C4-2B (cell line): ENCODE results near the gene TOM1L2.

Source experiments
- CTCF ChIP-seq: fragments of 450-650 bp; conservative IDR thresholded peaks from 2 replicates; pipeline ENCODE4 v1.5.1; 2017; ENCODE audit warnings: mild to moderate bottlenecking
- ZFX ChIP-seq: fragments of 450-650 bp; IDR thresholded peaks from 2 replicates; pipeline ENCODE4 v1.6.1; 2017

GRCh38 chr17:18011286-18011685 is 39.1 kb upstream of the TOM1L2 start:
- TF ChIP-seq CTCF = no peak
- TF ChIP-seq ZFX = no peak
